Fibroblast of skin of abdomen (primary cell): ENCODE results near the gene SCUBE2.
"Not testable (repeated sequence)": the region's sequence is repeated elsewhere in the genome, so short reads cannot be mapped to it uniquely, and the experiment has no call there.

Experiments used
- DNase-seq: peaks from one replicate; pipeline ENCODE4 v3.0.0-alpha.2; 2013

The SCUBE2 gene

GRCh38 chr11:9040410-9040809, 51.0 kb downstream of the SCUBE2 start:
- DNase-seq = no peak

- DNase-seq = no peak
Measured at GRCh38 chr11:9039863-9040262, 51.5 kb downstream of the SCUBE2 start.

GRCh38 chr11:9039198-9039597, 52.2 kb downstream of the SCUBE2 start:
- no peak for DNase-seq

GRCh38 chr11:9038541-9038940, 52.9 kb downstream of the SCUBE2 start:
- DNase-seq = no peak

- DNase-seq = no peak
Measured at GRCh38 chr11:9037963-9038362, 53.4 kb downstream of the SCUBE2 start.

GRCh38 chr11:9037046-9037780, 54.2 kb downstream of the SCUBE2 start:
- no peak for DNase-seq

- no peak for DNase-seq
Measured at GRCh38 chr11:9030601-9031000, 60.8 kb downstream of the SCUBE2 start.

GRCh38 chr11:9029422-9029821, 62.0 kb downstream of the SCUBE2 start:
- no peak for DNase-seq

GRCh38 chr11:9028581-9028980, 62.8 kb downstream of the SCUBE2 start:
- no peak for DNase-seq

GRCh38 chr11:9025101-9025850, 66.1 kb downstream of the SCUBE2 start:
- no peak for DNase-seq

- DNase-seq = no peak
Measured at GRCh38 chr11:9022961-9023680, 68.3 kb downstream of the SCUBE2 start.

- DNase-seq = peak; percentile 9
Measured at GRCh38 chr11:9020916-9021315, 70.5 kb downstream of the SCUBE2 start.

- no peak for DNase-seq
Measured at GRCh38 chr11:9019861-9020260, 71.5 kb downstream of the SCUBE2 start.

GRCh38 chr11:9017773-9018172, 73.6 kb downstream of the SCUBE2 start:
- peak; percentile 12 for DNase-seq

- DNase-seq = no peak
Measured at GRCh38 chr11:9016916-9017642, 74.3 kb downstream of the SCUBE2 start.

GRCh38 chr11:9015677-9016076, 75.7 kb downstream of the SCUBE2 start:
- peak; percentile 64 for DNase-seq

GRCh38 chr11:9014826-9015225, 76.6 kb downstream of the SCUBE2 start:
- DNase-seq = no peak

GRCh38 chr11:9013373-9013772, 78.0 kb downstream of the SCUBE2 start:
- no peak for DNase-seq

GRCh38 chr11:9009538-9009937, 81.9 kb downstream of the SCUBE2 start:
- DNase-seq = not testable (repeated sequence)

GRCh38 chr11:9008661-9009060, 82.7 kb downstream of the SCUBE2 start:
- DNase-seq = no peak

- DNase-seq = no peak
Measured at GRCh38 chr11:9008011-9008550, 83.3 kb downstream of the SCUBE2 start.

GRCh38 chr11:9005087-9005486, 86.3 kb downstream of the SCUBE2 start:
- no peak for DNase-seq
